HepG2 (cell line): ENCODE results near the gene LHX3. TPM values are rescaled to one million over a fixed set of nuclear protein-coding genes. Genes with fewer than 3 reads are reported as not detected.

Experiments
- DMAP1 ChIP-seq: IDR thresholded peaks from 2 replicates; pipeline ENCODE4 v1.6.1; 2016
- HOXA3 ChIP-seq: sonication (generic); formaldehyde crosslinking; IDR thresholded peaks from 2 replicates; pipeline ENCODE4 v1.5.0; 2020; ENCODE audit warnings: missing genetic modification reagents
- HOXD1 ChIP-seq: sonication (generic); formaldehyde crosslinking; IDR thresholded peaks from 2 replicates; pipeline ENCODE4 v1.5.0; 2020; ENCODE audit warnings: missing genetic modification reagents
- KDM4B ChIP-seq: sonication (generic); formaldehyde crosslinking; IDR thresholded peaks from 2 replicates; pipeline ENCODE4 v1.4.0; 2020; ENCODE audit warnings: missing genetic modification reagents
- MEIS2 ChIP-seq: sonication (generic); formaldehyde crosslinking; IDR thresholded peaks from 2 replicates; pipeline ENCODE4 v1.9.0; 2021; ENCODE audit warnings: mild to moderate bottlenecking, missing genetic modification reagents
- NR0B2 ChIP-seq: sonication (generic); formaldehyde crosslinking; IDR thresholded peaks from 2 replicates; pipeline ENCODE4 v1.4.0; 2020; ENCODE audit warnings: mild to moderate bottlenecking, missing genetic modification reagents
- POGZ ChIP-seq: sonication (generic); formaldehyde crosslinking; IDR thresholded peaks from 2 replicates; pipeline ENCODE4 v1.4.0; 2020; ENCODE audit warnings: mild to moderate bottlenecking, missing genetic modification reagents
- RAD51 ChIP-seq: fragments of 450-650 bp; IDR thresholded peaks from 2 replicates; pipeline ENCODE4 v1.6.1; 2016; ENCODE audit warnings: borderline replicate concordance
- SALL2 ChIP-seq: sonication (generic); formaldehyde crosslinking; IDR thresholded peaks from 2 replicates; pipeline ENCODE4 v1.8.1; 2023; ENCODE audit warnings: mild to moderate bottlenecking, missing genetic modification reagents, inconsistent platforms
- TARDBP ChIP-seq: sonication (generic); formaldehyde crosslinking; IDR thresholded peaks from 2 replicates; pipeline ENCODE4 v1.8.0; 2022; ENCODE audit warnings: mild to moderate bottlenecking, missing genetic modification reagents
- ZNF121 ChIP-seq: sonication (generic); formaldehyde crosslinking; IDR thresholded peaks from 2 replicates; pipeline ENCODE4 v1.5.0; 2020; ENCODE audit warnings: mild to moderate bottlenecking, missing genetic modification reagents
- ZNF251 ChIP-seq: sonication (generic); formaldehyde crosslinking; IDR thresholded peaks from 2 replicates; pipeline ENCODE4 v1.9.0; 2021; ENCODE audit warnings: mild to moderate bottlenecking, missing genetic modification reagents
- ZNF567 ChIP-seq: sonication (generic); formaldehyde crosslinking; IDR thresholded peaks from 2 replicates; pipeline ENCODE4 v1.8.1; 2023; ENCODE audit warnings: mild to moderate bottlenecking, missing genetic modification reagents, borderline replicate concordance
- ZNF724P ChIP-seq: sonication (generic); formaldehyde crosslinking; IDR thresholded peaks from 2 replicates; pipeline ENCODE4 v1.8.0; 2022; ENCODE audit warnings: missing genetic modification reagents, borderline replicate concordance
- polyA plus RNA-seq, 8 experiments: library from polyadenylated mRNA; depleted of rRNA in 3 of 8; stranded (reverse) in 7 of 8; unstranded in 1 of 8; fragments of >200 nt; fragmentation: Illumina TruSeq in 4 of 8; extraction: Trizol in 4 of 8; gene quantifications; 2 replicates each; pipeline versions ENCODE4 v1.2.1 to v1.2.3, GENCODE V29; 2011 to 2016; ENCODE audit warnings: low read depth in 4 of 8, missing spikeins in 1 of 8, mixed read lengths in 1 of 8; ENCODE audit not compliant: insufficient read depth in 1 of 8
- total RNA-seq, 5 experiments: library from RNA; depleted of rRNA; stranded (reverse); fragments of >200 nt; fragmentation: Illumina TruSeq; extraction: Trizol; gene quantifications; 2 replicates each; pipeline ENCODE4 v1.2.3, GENCODE V29; 2016; ENCODE audit warnings: low read depth in 1 of 5
- TF ChIP-seq, protein P1 (sequence below): sonication (generic); formaldehyde crosslinking; IDR thresholded peaks from 2 replicates; pipeline ENCODE4 v1.4.0; 2020; ENCODE audit warnings: missing genetic modification reagents
- TF ChIP-seq, protein P2 (sequence below): sonication (generic); formaldehyde crosslinking; IDR thresholded peaks from 2 replicates; pipeline ENCODE4 v1.9.0; 2022; ENCODE audit warnings: missing genetic modification reagents, mild to moderate bottlenecking, borderline replicate concordance
- TF ChIP-seq, protein P3 (sequence below): sonication (generic); formaldehyde crosslinking; IDR thresholded peaks from 2 replicates; pipeline ENCODE4 v1.8.1; 2022; ENCODE audit warnings: low read depth, mild to moderate bottlenecking, missing genetic modification reagents
- TF ChIP-seq, protein P4 (sequence below): sonication (generic); formaldehyde crosslinking; IDR thresholded peaks from 2 replicates; pipeline ENCODE4 v1.8.0; 2023; ENCODE audit warnings: mild to moderate bottlenecking, missing genetic modification reagents

The LHX3 gene
- total and polyA plus RNA-seq, 2 of the 13 experiments (the other 11 are each of a cell fraction or from before 2014, with no cell fraction given) = not detected

DNA sequence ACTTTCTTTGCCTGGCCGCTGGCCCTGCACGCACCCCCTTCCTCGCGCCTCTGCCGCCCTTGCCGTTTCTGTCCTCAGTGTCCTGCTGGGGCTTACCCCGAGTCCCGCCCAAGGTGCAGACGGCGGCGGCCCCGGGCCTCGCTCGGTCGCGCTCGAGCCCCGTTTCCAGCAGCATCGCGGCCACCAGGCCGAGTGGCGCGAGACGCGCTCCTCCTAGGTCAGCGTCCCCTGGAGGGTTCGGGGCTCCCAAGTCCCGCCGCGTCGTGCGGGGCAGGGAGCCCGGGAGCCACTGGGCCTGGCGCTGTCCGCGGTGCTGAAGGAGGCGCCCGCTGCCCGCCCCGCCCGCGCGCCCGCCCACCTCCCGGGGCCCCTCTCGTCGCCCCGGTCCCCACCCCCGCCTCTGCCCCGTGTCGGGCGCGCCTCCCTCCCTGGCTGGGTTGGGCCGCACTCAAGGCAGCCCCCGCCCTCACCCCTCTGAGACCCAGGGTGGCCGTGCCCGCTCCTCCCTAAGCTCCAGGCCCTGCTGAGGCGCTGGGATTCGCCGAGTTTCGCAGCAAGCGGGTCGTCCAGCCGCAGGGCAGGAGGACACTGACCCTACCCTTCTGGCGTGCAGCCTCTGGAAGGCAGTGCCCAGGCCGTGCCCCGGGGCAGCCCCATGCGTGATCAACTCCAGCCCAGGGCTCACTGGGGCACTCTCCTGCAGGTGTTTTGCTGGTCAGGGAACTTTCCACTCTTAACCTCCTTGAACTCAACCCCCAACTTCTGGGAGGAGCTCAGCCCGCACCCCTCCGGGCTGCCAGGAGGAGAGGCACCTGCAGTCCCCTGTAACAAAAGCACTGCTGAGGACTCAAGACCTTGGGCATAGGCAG lies at the start of gene LHX3 (continued):
- TF ChIP-seq, protein P1, sequence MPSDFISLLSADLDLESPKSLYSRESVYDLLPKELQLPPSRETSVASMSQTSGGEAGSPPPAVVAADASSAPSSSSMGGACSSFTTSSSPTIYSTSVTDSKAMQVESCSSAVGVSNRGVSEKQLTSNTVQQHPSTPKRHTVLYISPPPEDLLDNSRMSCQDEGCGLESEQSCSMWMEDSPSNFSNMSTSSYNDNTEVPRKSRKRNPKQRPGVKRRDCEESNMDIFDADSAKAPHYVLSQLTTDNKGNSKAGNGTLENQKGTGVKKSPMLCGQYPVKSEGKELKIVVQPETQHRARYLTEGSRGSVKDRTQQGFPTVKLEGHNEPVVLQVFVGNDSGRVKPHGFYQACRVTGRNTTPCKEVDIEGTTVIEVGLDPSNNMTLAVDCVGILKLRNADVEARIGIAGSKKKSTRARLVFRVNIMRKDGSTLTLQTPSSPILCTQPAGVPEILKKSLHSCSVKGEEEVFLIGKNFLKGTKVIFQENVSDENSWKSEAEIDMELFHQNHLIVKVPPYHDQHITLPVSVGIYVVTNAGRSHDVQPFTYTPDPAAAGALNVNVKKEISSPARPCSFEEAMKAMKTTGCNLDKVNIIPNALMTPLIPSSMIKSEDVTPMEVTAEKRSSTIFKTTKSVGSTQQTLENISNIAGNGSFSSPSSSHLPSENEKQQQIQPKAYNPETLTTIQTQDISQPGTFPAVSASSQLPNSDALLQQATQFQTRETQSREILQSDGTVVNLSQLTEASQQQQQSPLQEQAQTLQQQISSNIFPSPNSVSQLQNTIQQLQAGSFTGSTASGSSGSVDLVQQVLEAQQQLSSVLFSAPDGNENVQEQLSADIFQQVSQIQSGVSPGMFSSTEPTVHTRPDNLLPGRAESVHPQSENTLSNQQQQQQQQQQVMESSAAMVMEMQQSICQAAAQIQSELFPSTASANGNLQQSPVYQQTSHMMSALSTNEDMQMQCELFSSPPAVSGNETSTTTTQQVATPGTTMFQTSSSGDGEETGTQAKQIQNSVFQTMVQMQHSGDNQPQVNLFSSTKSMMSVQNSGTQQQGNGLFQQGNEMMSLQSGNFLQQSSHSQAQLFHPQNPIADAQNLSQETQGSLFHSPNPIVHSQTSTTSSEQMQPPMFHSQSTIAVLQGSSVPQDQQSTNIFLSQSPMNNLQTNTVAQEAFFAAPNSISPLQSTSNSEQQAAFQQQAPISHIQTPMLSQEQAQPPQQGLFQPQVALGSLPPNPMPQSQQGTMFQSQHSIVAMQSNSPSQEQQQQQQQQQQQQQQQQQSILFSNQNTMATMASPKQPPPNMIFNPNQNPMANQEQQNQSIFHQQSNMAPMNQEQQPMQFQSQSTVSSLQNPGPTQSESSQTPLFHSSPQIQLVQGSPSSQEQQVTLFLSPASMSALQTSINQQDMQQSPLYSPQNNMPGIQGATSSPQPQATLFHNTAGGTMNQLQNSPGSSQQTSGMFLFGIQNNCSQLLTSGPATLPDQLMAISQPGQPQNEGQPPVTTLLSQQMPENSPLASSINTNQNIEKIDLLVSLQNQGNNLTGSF (CRISPR knock-in tag) = 0 out of 2 replicates have a peak, but pooled peaks have one; percentile 73
- no peak for TF ChIP-seq ZNF724P (CRISPR knock-in tag)
- TF ChIP-seq, protein P2, sequence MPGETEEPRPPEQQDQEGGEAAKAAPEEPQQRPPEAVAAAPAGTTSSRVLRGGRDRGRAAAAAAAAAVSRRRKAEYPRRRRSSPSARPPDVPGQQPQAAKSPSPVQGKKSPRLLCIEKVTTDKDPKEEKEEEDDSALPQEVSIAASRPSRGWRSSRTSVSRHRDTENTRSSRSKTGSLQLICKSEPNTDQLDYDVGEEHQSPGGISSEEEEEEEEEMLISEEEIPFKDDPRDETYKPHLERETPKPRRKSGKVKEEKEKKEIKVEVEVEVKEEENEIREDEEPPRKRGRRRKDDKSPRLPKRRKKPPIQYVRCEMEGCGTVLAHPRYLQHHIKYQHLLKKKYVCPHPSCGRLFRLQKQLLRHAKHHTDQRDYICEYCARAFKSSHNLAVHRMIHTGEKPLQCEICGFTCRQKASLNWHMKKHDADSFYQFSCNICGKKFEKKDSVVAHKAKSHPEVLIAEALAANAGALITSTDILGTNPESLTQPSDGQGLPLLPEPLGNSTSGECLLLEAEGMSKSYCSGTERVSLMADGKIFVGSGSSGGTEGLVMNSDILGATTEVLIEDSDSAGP (CRISPR knock-in tag) = no peak
- TF ChIP-seq SALL2 (CRISPR knock-in tag) = peak; percentile 73; the same call in 1 of the 2 replicates
- TF ChIP-seq, protein P3, sequence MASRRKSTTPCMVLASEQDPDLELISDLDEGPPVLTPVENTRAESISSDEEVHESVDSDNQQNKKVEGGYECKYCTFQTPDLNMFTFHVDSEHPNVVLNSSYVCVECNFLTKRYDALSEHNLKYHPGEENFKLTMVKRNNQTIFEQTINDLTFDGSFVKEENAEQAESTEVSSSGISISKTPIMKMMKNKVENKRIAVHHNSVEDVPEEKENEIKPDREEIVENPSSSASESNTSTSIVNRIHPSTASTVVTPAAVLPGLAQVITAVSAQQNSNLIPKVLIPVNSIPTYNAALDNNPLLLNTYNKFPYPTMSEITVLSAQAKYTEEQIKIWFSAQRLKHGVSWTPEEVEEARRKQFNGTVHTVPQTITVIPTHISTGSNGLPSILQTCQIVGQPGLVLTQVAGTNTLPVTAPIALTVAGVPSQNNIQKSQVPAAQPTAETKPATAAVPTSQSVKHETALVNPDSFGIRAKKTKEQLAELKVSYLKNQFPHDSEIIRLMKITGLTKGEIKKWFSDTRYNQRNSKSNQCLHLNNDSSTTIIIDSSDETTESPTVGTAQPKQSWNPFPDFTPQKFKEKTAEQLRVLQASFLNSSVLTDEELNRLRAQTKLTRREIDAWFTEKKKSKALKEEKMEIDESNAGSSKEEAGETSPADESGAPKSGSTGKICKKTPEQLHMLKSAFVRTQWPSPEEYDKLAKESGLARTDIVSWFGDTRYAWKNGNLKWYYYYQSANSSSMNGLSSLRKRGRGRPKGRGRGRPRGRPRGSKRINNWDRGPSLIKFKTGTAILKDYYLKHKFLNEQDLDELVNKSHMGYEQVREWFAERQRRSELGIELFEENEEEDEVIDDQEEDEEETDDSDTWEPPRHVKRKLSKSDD (CRISPR knock-in tag) = no peak
- TF ChIP-seq, protein P4, sequence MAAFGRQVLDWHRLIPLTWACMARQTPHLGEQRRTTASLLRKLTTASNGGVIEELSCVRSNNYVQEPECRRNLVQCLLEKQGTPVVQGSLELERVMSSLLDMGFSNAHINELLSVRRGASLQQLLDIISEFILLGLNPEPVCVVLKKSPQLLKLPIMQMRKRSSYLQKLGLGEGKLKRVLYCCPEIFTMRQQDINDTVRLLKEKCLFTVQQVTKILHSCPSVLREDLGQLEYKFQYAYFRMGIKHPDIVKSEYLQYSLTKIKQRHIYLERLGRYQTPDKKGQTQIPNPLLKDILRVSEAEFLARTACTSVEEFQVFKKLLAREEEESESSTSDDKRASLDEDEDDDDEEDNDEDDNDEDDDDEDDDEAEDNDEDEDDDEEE (CRISPR knock-in tag) = no peak
- TF ChIP-seq NR0B2 (CRISPR knock-in tag) = no peak
- no peak for TF ChIP-seq RAD51
- peak; percentile 71; the same call in 1 of the 2 replicates for TF ChIP-seq MEIS2 (CRISPR knock-in tag)
- no peak for TF ChIP-seq DMAP1
- TF ChIP-seq TARDBP (CRISPR knock-in tag) = no peak
- no peak for TF ChIP-seq ZNF121
- no peak for TF ChIP-seq ZNF251 (CRISPR knock-in tag)
- no peak for TF ChIP-seq ZNF567
- TF ChIP-seq HOXD1 (CRISPR knock-in tag) = 0 out of 2 replicates have a peak, but pooled peaks have one; percentile 66
- no peak for TF ChIP-seq KDM4B (CRISPR knock-in tag)
- no peak for TF ChIP-seq POGZ (CRISPR knock-in tag)
- no peak; the same call in 1 of the 2 replicates for TF ChIP-seq HOXA3 (CRISPR knock-in tag)
